ENCODE measurements around the gene NME5. TPM values are rescaled to one million over a fixed set of nuclear protein-coding genes. Genes with fewer than 3 reads are reported as not detected.

The NME5 gene, protein sequence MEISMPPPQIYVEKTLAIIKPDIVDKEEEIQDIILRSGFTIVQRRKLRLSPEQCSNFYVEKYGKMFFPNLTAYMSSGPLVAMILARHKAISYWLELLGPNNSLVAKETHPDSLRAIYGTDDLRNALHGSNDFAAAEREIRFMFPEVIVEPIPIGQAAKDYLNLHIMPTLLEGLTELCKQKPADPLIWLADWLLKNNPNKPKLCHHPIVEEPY
- 10 to 100 TPM; 22.4 to 35.1 TPM for total RNA-seq
- polyA plus RNA-seq (ENCODE audit: insufficient read depth, low read depth, low replicate concordance) = 129 TPM
- long read RNA-seq, donor 1, partial matches to known transcripts = 0 of 3 reads
- long read RNA-seq, donor 1, other reads (novel, unspliced or antisense) = 0 of 3 reads
- long read RNA-seq, donor 2, partial matches to known transcripts = 0 of 3 reads
- long read RNA-seq, donor 2, other reads (novel, unspliced or antisense) = 0 of 3 reads

GRCh38 chr5:138138949-138139780 lies at the start of gene NME5:
Gene NME5 (minus strand): TSS chr5:138139428. CDS start chr5:138138780, 648 bp downstream.
- Histone ChIP-seq H3K36me3 (ENCODE audit: low read depth, missing control alignments) (no peaks in the 10 kb centered on the region), H3K27me3 (no peaks in the 10 kb centered on the region), H3K9me3 (no peaks in the 10 kb centered on the region), H3K4me1 (no peaks in the 10 kb centered on the region), H3K4me3 (peak within 1 kb of the TSS; percentile 67 to 76), H3K27ac (peak within 1 kb of the TSS in 1 of 2 donors; percentile 5)
- intact Hi-C loops (cut with DNase I; ENCODE audit: low total_unique reads) = loop anchor here (10.0 kb wide), 2 partner anchors 54 to 104 kb away; partner anchors contain the start of genes FAM13B and WNT8A
- peak; percentile 90 for DNase-seq
- TF ChIP-seq CTCF (IDR thresholded peaks at IDR 0.05) = no peak
- TF ChIP-seq POLR2A (IDR thresholded peaks at IDR 0.05) = no peak
- 8 to 12% methylated on average over 16 to 31 of the region's 31 CpGs for WGBS, 2 donors

DNA sequence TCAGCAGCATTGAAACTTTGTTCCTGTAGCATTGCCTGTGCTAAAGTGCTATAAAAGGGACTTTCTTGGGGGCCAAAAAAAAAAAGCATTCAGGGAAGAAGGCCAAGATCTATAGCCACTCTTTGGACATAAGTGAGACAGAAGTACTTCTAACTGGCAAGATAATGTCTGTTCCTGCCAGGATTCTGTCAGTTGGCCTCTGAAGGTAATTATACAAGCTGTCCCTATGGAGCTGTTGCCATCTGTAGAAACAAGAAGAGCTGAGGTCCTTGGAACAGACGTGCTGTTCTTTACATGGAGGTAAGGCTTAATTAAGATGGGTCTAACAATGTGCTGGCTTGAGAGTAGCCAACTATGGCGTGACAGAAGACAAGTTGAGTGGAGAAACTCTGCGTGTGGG lies 49.4 kb upstream of the NME5 start:
- no peak overlapping the region for H3K27ac ChIP-seq
- no peaks in the 10 kb centered on the region for H3K36me3 ChIP-seq (ENCODE audit: low read depth, missing control alignments)
- no peak overlapping the region for H3K4me3 ChIP-seq
- intact Hi-C loops (cut with DNase I; ENCODE audit: low total_unique reads) = no loop called here
- no peaks in the 10 kb centered on the region for H3K27me3 ChIP-seq
- H3K4me1 ChIP-seq = no peaks in the 10 kb centered on the region
- no peak for DNase-seq
- no peaks in the 10 kb centered on the region for H3K9me3 ChIP-seq
- WGBS, 2 donors = 72 to 81% methylated on average over 3 of the region's 3 CpGs
- TF ChIP-seq CTCF (IDR thresholded peaks at IDR 0.05) (no peak), POLR2A (IDR thresholded peaks at IDR 0.05) (no peak)

GRCh38 chr5:138186002-138186447 lies 46.8 kb upstream of the NME5 start:
- no peaks in the 10 kb centered on the region for H3K4me1 ChIP-seq
- H3K9me3 ChIP-seq = no peaks in the 10 kb centered on the region
- no peaks in the 10 kb centered on the region for H3K27me3 ChIP-seq
- no peaks in the 10 kb centered on the region for H3K36me3 ChIP-seq (ENCODE audit: low read depth, missing control alignments)
- TF ChIP-seq POLR2A (IDR thresholded peaks at IDR 0.05) = no peak
- no peak for TF ChIP-seq CTCF (IDR thresholded peaks at IDR 0.05)
- intact Hi-C loops (cut with DNase I; ENCODE audit: low total_unique reads) = no loop called here
- no peak overlapping the region for H3K4me3 ChIP-seq
- H3K27ac ChIP-seq = no peak overlapping the region
- 88 to 89% methylated on average over 2 of the region's 2 CpGs for WGBS, 2 donors
- no peak for DNase-seq

- Histone ChIP-seq H3K36me3 (ENCODE audit: low read depth, missing control alignments) (no peaks in the 10 kb centered on the region), H3K27ac (no peak overlapping the region), H3K9me3 (no peaks in the 10 kb centered on the region), H3K4me1 (peaks cover 5% of the 10 kb centered on the region), H3K4me3 (no peak overlapping the region), H3K27me3 (no peaks in the 10 kb centered on the region)
- TF ChIP-seq CTCF (IDR thresholded peaks at IDR 0.05) (no peak), POLR2A (IDR thresholded peaks at IDR 0.05) (no peak)
- WGBS, 2 donors = 92 to 95% methylated on average over 5 to 6 of the region's 6 CpGs
- no peak for DNase-seq
- intact Hi-C loops (cut with DNase I; ENCODE audit: low total_unique reads) = no loop called here
These were observed 43.6 kb upstream of the NME5 start for GRCh38 chr5:138182808-138183207.

Measured in testis (tissue), 5 donors.